ENCODE data around the gene PGM2. TPM values are rescaled to one million over a fixed set of nuclear protein-coding genes. Genes with fewer than 3 reads are reported as not detected.

PGM2 gene
- total RNA-seq: 16.4 and 24.3 TPM in 2 replicates

DNA sequence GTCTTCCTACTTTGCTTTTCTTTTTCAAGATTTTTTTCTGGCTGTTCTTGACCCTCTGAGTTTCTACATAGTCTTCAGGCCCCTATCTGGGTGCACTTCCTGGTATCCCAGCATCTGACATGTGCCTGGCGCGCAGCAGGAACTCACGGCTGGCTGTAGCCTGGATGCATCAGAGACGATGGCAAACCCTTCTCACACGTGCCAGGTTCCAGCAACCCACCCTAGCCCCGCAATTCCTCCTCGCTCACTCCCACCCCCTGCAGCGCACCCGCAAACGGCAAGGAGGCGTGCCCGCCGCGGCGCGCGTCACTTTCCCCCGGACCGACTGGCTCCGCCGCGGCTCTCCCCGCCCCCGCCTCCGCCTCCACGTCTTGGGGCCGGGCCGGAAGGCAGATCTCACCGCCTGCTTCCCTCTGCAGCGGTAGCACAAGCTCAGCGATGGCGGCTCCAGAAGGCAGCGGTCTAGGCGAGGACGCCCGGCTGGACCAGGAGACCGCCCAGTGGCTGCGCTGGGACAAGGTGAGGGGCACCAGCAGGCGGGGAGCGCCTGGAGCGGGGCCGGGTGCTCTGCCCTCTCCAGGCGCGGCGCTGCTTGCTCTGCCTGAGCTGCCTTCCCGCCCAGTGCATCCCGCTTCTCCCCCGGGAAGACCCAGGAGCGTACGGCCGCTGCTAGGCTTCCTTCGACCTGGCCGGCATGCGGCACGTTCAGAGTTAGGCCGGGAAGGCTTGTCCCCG lies at the start of gene PGM2:
TSS of gene PGM2 (plus strand) at position 392 of the 735 bp plus-strand sequence. CDS start at position 439, 47 bp downstream.

GRCh38 chr4:37890801-37891259 lies 64.3 kb downstream of the PGM2 start, which contains the start of gene TBC1D1:
TSS of gene TBC1D1 (plus strand) at chr4:37891084. CDS start at chr4:37902096, 11,012 bp downstream.

Other genes starting within 250 kb of the PGM2 start
- gene RELL1, start 140.3 kb upstream of the PGM2 start, total RNA-seq: 30.8 and 75.5 TPM in 2 replicates
- gene TBC1D1, start 64.4 kb downstream of the PGM2 start, total RNA-seq: 39.5 and 55.0 TPM in 2 replicates
- gene PTTG2, start 133.7 kb downstream of the PGM2 start, total RNA-seq: not detected in 2 replicates

All from pericardium fibroblast (primary cell).